HG02943 (cell line): ENCODE data around the gene CYP2D6.
A peak's percentile ranks its signal among the peaks of the same experiment; 100 is the strongest.

ENCODE experiments used
- ATAC-seq: cut with Tn5 transposase; IDR thresholded peaks from one replicate; pipeline ENCODE4 v1.9.1; 2021; ENCODE audit warnings: mild to moderate bottlenecking, low read depth, moderate library complexity; ENCODE audit not compliant: unreplicated experiment

CYP2D6 gene

GRCh38 chr22:42090596-42091454 lies 39.8 kb downstream of the CYP2D6 start, which contains the start of gene NDUFA6:
Gene NDUFA6 (minus strand): TSS chr22:42090772. CDS start chr22:42090744, 28 bp downstream.
- peak; percentile 91 for ATAC-seq

GRCh38 chr22:42086051-42086450 lies 44.6 kb downstream of the CYP2D6 start:
- no peak for ATAC-seq

- no peak for ATAC-seq
Measured at GRCh38 chr22:42084874-42085273, 45.7 kb downstream of the CYP2D6 start.

GRCh38 chr22:42083119-42083518 lies 47.5 kb downstream of the CYP2D6 start:
- ATAC-seq: no peak

- ATAC-seq: no peak
Measured at GRCh38 chr22:42080287-42080686, 50.3 kb downstream of the CYP2D6 start.

- ATAC-seq: peak; percentile 86
Measured at GRCh38 chr22:42079319-42080251, 51.0 kb downstream of the CYP2D6 start, which contains the start of gene SMDT1. Gene SMDT1 (plus strand): TSS chr22:42079700. CDS start chr22:42079769, 69 bp downstream.

- ATAC-seq: peak; percentile 1
Measured at GRCh38 chr22:42078469-42079318, 51.9 kb downstream of the CYP2D6 start.

- ATAC-seq: no peak
Measured at GRCh38 chr22:42077486-42078125, 53.0 kb downstream of the CYP2D6 start.

GRCh38 chr22:42076764-42077485 lies 53.7 kb downstream of the CYP2D6 start:
- no peak for ATAC-seq
